Adrenal gland (tissue), 5 donors: ENCODE measurements around the gene BBLN.

Source experiments
- CTCF ChIP-seq, 6 experiments: fragments of 450-650 bp in 4 of 6; fragments of 200-600 bp in 2 of 6; sonication (generic) in 1 of 6; IDR thresholded peaks; 1 replicate in 5 of 6; 2 replicates in 1 of 6; pipeline versions ENCODE4 v1.5.1 to v1.8.0; 2016 to 2021; ENCODE audit warnings: antibody characterized with exemption in 6 of 6, mild to moderate bottlenecking in 2 of 6, moderate library complexity in 1 of 6
- POLR2A ChIP-seq, 2 donors: fragments of 450-650 bp; IDR thresholded peaks; one replicate each; pipeline ENCODE4 v1.6.1; 2017; ENCODE audit warnings: antibody characterized with exemption in 2 of 2, mild to moderate bottlenecking in 2 of 2, moderate library complexity in 1 of 2
- donor health status: DM: no; HTN: no; CAD: no.

GRCh38 chr9:128203707-128204551 lies 43.9 kb downstream of the BBLN start:
- TF ChIP-seq CTCF (IDR thresholded peaks at IDR 0.05) (no peak), POLR2A (IDR thresholded peaks at IDR 0.05) (no peak)
